Jurkat, Clone E6-1 (cell line): ENCODE results near the gene PRSS50.

Experiments used
- DNase-seq: peaks from one replicate; pipeline ENCODE4 v3.0.0-alpha.2; 2011; ENCODE audit warnings: low read depth, low spot score
- H3K4me3 ChIP-seq: 2 replicates; pipeline ENCODE4 v1.5.1; 2011; ENCODE audit warnings: mild to moderate bottlenecking, low read length, control low read depth, moderate library complexity

Gene PRSS50

GRCh38 chr3:46675843-46676567 is 41.7 kb downstream of the PRSS50 start:
- no peak overlapping the region for H3K4me3 ChIP-seq
- DNase-seq: no peak

GRCh38 chr3:46675426-46675825 is 42.2 kb downstream of the PRSS50 start:
- H3K4me3 ChIP-seq: no peak overlapping the region
- no peak for DNase-seq

- H3K4me3 ChIP-seq: no peak overlapping the region
- DNase-seq: peak; percentile 27
These were observed 43.4 kb downstream of the PRSS50 start for GRCh38 chr3:46674031-46674845.

DNA sequence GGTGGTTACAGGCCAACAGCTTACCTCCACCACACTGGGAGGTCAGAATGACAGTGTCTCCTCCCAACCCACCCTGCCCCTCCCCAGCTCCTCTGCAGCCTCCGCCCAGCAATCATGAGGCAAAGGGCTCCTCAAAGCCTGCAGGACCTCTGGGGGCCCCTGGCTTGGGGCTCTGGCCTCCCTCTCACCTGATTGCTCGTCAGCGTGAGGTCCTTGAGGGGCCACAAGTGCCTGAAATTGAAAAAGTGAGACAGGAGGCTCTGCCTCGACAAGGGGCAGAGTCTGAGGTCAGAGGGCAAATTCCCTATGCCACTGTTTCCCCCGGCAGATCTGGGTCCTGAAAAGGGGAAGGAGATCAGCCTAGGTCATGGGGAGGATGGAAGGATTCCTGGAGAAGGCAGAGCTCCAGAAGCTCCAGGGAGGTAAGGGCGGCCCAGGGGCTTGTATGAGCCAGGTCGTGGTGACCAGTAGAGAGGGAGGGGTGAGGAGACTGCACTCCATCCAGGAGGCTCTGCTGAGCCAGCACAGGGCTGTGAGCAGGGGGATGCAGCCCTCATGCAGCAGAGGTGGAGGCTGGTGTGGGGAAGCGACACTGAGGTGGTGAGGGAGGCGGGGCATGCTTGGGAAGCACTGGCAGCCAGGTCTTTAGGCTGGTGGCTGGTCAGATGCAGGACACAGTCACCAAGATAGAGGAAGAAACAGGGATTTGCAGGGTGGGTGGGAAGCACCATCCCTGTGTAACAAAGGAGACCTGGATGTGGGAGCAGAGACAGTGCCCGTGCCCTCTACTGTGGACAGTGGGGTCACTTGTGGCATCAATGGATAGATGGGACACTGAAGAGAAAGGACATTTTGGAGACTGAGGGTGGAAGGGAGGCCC is 44.3 kb downstream of the PRSS50 start:
- DNase-seq: no peak
- H3K4me3 ChIP-seq: no peak overlapping the region

DNA sequence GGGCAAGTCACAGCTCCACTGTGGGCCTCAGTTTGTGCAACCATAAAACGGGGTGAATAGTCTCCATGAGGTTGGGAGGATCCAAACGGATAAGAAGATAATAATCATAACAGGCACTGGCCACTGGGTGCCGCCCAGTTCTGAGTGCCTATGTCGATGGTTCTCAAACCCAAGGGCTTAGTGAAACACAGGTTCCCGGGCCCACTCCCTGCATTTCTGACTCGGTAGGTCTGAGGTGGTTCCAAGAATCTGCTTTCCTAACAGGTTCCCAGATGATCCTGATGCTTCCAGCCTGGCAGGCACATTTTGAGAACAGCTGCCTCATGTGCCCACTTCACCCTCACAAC is 45.3 kb downstream of the PRSS50 start:
- H3K4me3 ChIP-seq: no peak overlapping the region
- DNase-seq: no peak

GRCh38 chr3:46671541-46672348 is 45.9 kb downstream of the PRSS50 start:
- no peak for DNase-seq
- H3K4me3 ChIP-seq: no peak overlapping the region

DNA sequence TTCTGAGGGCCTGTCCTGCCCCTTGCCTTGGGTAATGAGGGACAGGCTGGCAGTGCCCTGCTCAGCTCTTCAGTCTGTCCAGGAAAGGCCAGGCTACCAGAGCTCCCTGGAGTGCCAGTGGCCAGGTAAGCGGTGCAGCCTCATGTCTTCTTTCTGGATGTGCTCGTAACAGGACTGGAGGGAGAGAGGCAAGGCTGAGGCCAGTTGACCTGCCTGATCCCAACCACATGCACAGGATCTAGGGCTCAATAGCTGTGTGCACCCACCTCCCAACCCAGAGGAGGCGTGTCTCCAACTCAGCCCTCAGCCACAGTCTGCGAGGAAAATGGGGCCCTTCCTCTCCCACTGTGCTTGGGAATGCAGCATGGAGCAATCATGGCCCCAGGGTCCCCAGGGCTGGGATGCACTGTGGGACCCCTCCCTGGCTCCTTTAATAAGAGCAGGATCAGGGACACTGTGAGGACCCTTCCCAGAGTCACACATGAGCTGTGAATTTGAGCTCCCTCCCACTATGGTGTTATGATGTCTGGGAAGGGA is 46.7 kb downstream of the PRSS50 start:
- no peak for DNase-seq
- H3K4me3 ChIP-seq: no peak overlapping the region

- no peak for DNase-seq
These were observed 47.4 kb downstream of the PRSS50 start for GRCh38 chr3:46670000-46670890.

DNA sequence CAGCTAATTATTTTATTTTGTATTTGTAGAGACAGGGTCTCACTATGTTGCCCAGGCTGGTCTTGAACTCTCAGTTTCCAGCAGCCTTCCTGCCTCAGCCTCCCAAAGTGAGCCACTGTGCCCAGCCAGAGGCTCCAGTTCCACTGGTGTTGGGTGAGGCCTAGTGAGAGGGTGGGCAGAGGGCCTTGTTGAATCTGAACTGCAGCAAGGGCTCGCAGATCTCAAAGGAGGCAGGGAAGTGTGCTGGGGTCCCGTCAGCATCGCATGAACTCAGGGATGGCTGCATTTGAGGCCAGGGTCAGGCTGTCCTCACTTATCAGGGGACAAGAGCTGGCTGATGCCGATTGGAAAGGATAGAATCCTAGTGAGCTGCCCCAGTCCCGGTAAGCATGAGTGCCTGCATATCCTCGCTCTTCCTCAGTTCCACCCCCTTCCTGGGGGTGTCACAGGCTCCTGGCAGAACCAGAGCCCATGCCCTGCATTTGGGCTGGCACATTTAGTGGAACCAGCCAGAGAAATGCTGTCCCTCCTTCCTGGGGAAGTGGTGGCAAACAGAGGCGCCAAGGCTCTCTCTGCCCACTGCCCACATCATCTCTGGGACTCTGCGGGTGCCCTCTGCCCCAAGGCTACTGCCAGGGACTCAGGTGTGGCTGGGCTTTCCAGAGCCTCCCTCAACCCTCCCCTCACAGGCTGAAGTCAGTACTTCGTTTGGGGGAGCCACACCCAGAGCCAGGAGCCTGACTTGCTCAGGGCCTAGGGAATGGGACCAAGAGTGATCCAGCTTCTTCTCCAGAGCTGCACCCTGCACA is 48.3 kb downstream of the PRSS50 start:
- no peak for DNase-seq
- H3K4me3 ChIP-seq: no peak overlapping the region

More at GRCh38 chr3:46670000-46670890, 47.4 kb downstream of the PRSS50 start:
- no peak overlapping the region for H3K4me3 ChIP-seq

- no peak for DNase-seq
- H3K4me3 ChIP-seq: no peak overlapping the region
These were observed 49.1 kb downstream of the PRSS50 start for GRCh38 chr3:46668591-46668990.

- no peak overlapping the region for H3K4me3 ChIP-seq
- no peak for DNase-seq
These were observed 49.6 kb downstream of the PRSS50 start for GRCh38 chr3:46668116-46668515.

DNA sequence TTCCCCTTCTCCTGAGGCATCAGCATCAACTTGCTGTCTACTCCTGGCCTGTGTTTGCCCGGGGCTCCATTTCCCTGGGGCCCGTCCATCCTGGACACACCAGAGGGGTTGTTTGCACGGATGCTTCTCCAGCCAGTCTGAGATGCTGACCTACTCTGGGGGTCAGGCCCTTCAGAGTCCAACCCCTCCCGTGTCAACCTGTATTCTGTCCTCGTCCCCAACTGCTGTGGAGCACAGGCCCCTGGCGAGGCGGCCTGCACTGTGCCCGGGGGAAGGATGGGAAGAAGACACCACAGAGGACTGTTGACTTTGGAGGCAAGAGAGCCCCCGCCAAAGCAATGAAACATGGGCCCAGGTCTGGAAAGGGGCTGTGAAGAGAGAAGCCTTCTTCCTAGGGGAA is 50.0 kb downstream of the PRSS50 start:
- no peak for DNase-seq
- H3K4me3 ChIP-seq: no peak overlapping the region

DNA sequence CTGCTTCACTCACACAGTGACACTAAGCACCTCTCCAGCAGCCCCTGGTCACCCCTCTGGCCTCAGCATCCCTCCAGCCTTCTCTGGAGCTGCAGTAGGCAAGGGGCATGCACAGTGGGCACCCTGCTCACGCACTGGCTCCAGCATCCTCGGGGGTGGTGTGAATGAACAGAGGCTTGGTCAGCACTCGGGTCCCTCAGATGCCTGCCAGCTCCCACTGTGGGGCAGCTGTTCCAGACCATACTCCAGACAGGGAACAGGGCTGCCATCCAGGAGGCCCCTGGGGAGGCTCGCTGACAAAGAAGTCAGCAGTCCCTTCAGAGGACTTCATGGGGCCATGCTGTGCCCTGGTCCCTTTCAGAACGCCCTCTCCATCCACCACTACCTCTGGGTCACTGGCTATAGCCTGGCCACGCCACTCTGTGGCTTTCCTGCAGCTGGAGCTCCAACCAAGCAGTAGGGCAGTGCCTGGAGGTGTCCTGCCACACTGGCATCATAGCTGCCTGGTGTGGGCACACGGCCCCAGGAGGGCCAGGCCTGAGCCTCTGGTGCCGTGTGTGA is 50.5 kb downstream of the PRSS50 start:
- no peak for DNase-seq
- no peak overlapping the region for H3K4me3 ChIP-seq

DNA sequence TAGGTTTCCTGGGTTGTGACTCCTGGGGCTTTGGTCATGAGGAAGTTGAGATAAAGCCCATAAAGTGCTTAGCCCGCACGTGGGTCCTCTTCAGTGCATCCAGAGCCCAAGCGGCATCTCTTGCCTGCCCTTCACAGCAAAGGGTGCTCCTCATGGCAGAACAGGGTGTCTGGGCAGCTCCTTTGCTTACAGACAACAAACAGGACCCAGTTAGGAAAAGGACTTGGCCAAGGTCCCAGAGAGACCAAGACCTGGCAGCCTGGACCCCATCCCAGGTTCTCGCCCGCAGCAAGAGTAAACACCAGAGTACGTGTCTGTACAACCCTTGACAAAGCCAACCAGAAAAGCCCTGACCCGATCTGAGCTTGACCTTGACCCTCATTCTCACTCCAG is 51.2 kb downstream of the PRSS50 start:
- no peak for DNase-seq

DNA sequence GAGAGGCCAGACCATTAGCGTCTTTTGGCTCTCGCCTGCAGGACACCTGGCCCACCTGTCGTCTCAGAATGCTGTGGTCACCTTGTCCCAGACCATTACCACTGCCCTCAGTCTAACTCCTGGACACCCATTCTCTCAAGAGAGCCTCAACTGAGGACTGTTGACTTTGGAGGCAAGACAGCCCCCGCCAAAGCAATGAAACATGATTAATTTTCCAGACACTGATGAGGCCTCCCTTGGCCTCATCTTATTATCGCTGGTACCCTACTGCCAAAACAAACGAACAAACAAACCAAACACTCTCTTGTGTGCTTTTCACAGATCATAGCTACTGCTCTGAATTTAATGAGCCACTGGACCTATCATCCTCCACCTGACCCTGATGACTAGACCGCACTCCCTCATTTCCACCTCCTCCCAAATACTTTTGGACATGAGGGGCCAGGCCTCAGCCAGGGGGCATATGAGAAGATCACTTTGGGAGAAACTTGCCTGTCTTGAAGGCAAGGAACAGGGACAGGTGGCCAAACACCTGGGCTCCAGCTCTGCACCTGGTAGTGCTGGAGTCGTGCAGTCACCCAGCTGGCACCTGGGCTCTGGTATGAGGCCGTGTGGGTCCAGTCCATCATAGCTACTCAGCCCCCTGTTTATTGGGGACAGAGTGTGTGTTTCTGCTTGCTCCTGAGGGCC is 51.8 kb downstream of the PRSS50 start:
- no peak for DNase-seq

More for the DNA sequence above, 51.2 kb downstream of the PRSS50 start:
- H3K4me3 ChIP-seq: no peak overlapping the region

More for the DNA sequence above, 51.8 kb downstream of the PRSS50 start:
- H3K4me3 ChIP-seq: no peak overlapping the region
